PC-9 (cell line): ENCODE data around the gene TRDN.

Source experiments
- EZH2 ChIP-seq: fragments of 200-600 bp; sonication (generic); IDR thresholded peaks from 2 replicates; pipeline ENCODE4 v1.8.0; 2017; ENCODE audit warnings: antibody characterized with exemption, low read depth
- TF ChIP-seq, protein P1 (sequence below): fragments of 200-600 bp; sonication (generic); conservative IDR thresholded peaks from 2 replicates; pipeline ENCODE4 v1.6.1; 2017; ENCODE audit warnings: mixed run types, antibody characterized with exemption, mild to moderate bottlenecking, moderate library complexity

GRCh38 chr6:123233336-123233735, 403.4 kb downstream of the TRDN start:
- TF ChIP-seq, protein P1, sequence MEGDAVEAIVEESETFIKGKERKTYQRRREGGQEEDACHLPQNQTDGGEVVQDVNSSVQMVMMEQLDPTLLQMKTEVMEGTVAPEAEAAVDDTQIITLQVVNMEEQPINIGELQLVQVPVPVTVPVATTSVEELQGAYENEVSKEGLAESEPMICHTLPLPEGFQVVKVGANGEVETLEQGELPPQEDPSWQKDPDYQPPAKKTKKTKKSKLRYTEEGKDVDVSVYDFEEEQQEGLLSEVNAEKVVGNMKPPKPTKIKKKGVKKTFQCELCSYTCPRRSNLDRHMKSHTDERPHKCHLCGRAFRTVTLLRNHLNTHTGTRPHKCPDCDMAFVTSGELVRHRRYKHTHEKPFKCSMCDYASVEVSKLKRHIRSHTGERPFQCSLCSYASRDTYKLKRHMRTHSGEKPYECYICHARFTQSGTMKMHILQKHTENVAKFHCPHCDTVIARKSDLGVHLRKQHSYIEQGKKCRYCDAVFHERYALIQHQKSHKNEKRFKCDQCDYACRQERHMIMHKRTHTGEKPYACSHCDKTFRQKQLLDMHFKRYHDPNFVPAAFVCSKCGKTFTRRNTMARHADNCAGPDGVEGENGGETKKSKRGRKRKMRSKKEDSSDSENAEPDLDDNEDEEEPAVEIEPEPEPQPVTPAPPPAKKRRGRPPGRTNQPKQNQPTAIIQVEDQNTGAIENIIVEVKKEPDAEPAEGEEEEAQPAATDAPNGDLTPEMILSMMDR: no peak
- no peak for TF ChIP-seq EZH2
